ENCODE data around the gene MYD88.

MYD88 gene

GRCh38 chr3:38105525-38105924 lies 32.9 kb upstream of the MYD88 start:
- no peaks in the 10 kb centered on the region for H3K9me3 ChIP-seq
- DNase-seq: no peak

GRCh38 chr3:38107911-38108648 lies 30.4 kb upstream of the MYD88 start:
- no peaks in the 10 kb centered on the region for H3K9me3 ChIP-seq
- no peaks in the 10 kb centered on the region for H3K36me3 ChIP-seq
- no peak for TF ChIP-seq CTCF (IDR thresholded peaks at IDR 0.05; ENCODE audit: low read depth, low read length)
- H3K27me3 ChIP-seq: no peaks in the 10 kb centered on the region
- H3K4me1 ChIP-seq: no peaks in the 10 kb centered on the region
- H3K4me3 ChIP-seq (ENCODE audit: low read depth, low read length): no peak overlapping the region
- DNase-seq: no peak

More at GRCh38 chr3:38105525-38105924, 32.9 kb upstream of the MYD88 start:
- H3K4me3 ChIP-seq (ENCODE audit: low read depth, low read length): no peak overlapping the region
- no peaks in the 10 kb centered on the region for H3K27me3 ChIP-seq
- no peaks in the 10 kb centered on the region for H3K4me1 ChIP-seq
- H3K36me3 ChIP-seq: no peaks in the 10 kb centered on the region
- no peak for TF ChIP-seq CTCF (IDR thresholded peaks at IDR 0.05; ENCODE audit: low read depth, low read length)

- H3K9me3 ChIP-seq: no peaks in the 10 kb centered on the region
- DNase-seq: no peak
- TF ChIP-seq CTCF (IDR thresholded peaks at IDR 0.05; ENCODE audit: low read depth, low read length): no peak
Observed at GRCh38 chr3:38108649-38109579, 29.5 kb upstream of the MYD88 start.

GRCh38 chr3:38109580-38110313 lies 28.7 kb upstream of the MYD88 start:
- H3K36me3 ChIP-seq: no peaks in the 10 kb centered on the region
- no peaks in the 10 kb centered on the region for H3K4me1 ChIP-seq
- no peaks in the 10 kb centered on the region for H3K27me3 ChIP-seq
- no peak for DNase-seq
- H3K4me3 ChIP-seq (ENCODE audit: low read depth, low read length): no peak overlapping the region
- no peak for TF ChIP-seq CTCF (IDR thresholded peaks at IDR 0.05; ENCODE audit: low read depth, low read length)
- H3K9me3 ChIP-seq: no peaks in the 10 kb centered on the region

More at GRCh38 chr3:38108649-38109579, 29.5 kb upstream of the MYD88 start:
- Histone ChIP-seq H3K36me3 (no peaks in the 10 kb centered on the region), H3K4me3 (ENCODE audit: low read depth, low read length) (no peak overlapping the region), H3K4me1 (no peaks in the 10 kb centered on the region), H3K27me3 (no peaks in the 10 kb centered on the region)

GRCh38 chr3:38110314-38111050 lies 28.0 kb upstream of the MYD88 start:
- H3K27me3 ChIP-seq: no peaks in the 10 kb centered on the region
- H3K4me1 ChIP-seq: no peaks in the 10 kb centered on the region
- TF ChIP-seq CTCF (IDR thresholded peaks at IDR 0.05; ENCODE audit: low read depth, low read length): no peak
- DNase-seq: no peak
- H3K9me3 ChIP-seq: no peaks in the 10 kb centered on the region
- no peak overlapping the region for H3K4me3 ChIP-seq (ENCODE audit: low read depth, low read length)
- no peaks in the 10 kb centered on the region for H3K36me3 ChIP-seq

Data from BE2C (cell line).